ENCODE data around the gene ZNF609. TPM values are rescaled to one million over a fixed set of nuclear protein-coding genes. Genes with fewer than 3 reads are reported as not detected.

ZNF609 gene
- total RNA-seq, 1 experiment from 2014 or later = 9.9 TPM

GRCh38 chr15:64617727-64618126, 157.3 kb downstream of the ZNF609 start:
- H3K79me2 ChIP-seq (ENCODE audit: low read length) = peaks cover 20% of the 10 kb centered on the region
- intact Hi-C loops (cut with micrococcal nuclease) = no loop called here
- no TSS peak for BruUV-seq (replicated peaks)

GRCh38 chr15:64618138-64618537, 157.8 kb downstream of the ZNF609 start:
- H3F3A ChIP-seq (ENCODE audit: low read length, unreplicated experiment) = no peaks in the 10 kb centered on the region
- ATAC-seq (no peak), DNase-seq (no peak)
- H3K27me3 ChIP-seq (ENCODE audit: low read length) = no peaks in the 10 kb centered on the region
- CTCF ChIA-PET = no interaction called here
- H2AFZ ChIP-seq (ENCODE audit: low read length) = no peak overlapping the region
- POLR2A ChIA-PET (ENCODE audit: unreplicated experiment) = no interaction called here
- intact Hi-C loops (cut with micrococcal nuclease) = no loop called here
- peaks cover 6% of the 10 kb centered on the region; the same call in 1 of the 2 replicates for H4K20me1 ChIP-seq (ENCODE audit: low read length)
- no peak overlapping the region for H3K4me2 ChIP-seq (ENCODE audit: low read length)
- no peak overlapping the region for H3K9ac ChIP-seq (ENCODE audit: low read length)
- H3K9me3 ChIP-seq (ENCODE audit: low read length) = no peaks in the 10 kb centered on the region
- 0 out of 2 replicates have a peak, but pooled peaks cover 3% of the 10 kb centered on the region for H3K36me3 ChIP-seq (ENCODE audit: low read depth, low read length)
- no peak overlapping the region for H3K27ac ChIP-seq (ENCODE audit: low read length)
- H3K4me1 ChIP-seq (ENCODE audit: insufficient read depth, low read length) = peaks cover 22% of the 10 kb centered on the region
- H3K4me3 ChIP-seq (ENCODE audit: low read length) = no peak overlapping the region
- TF ChIP-seq EZH2 (IDR thresholded peaks at IDR 0.05; ENCODE audit: low read length, unreplicated experiment) (no peak), CTCF (conservative IDR thresholded peaks at IDR 0.05; ENCODE audit: low read depth, low read length) (no peak), EZH2phosphoT487 (IDR thresholded peaks at IDR 0.05; ENCODE audit: borderline replicate concordance, low read length) (no peak)
- peaks cover 22% of the 10 kb centered on the region for H3K79me2 ChIP-seq (ENCODE audit: low read length)
- BruUV-seq (replicated peaks) = no TSS peak
- no peaks in the 10 kb centered on the region for H3K9me2 ChIP-seq (replicated peaks; ENCODE audit: low read length)

More at GRCh38 chr15:64617727-64618126, 157.3 kb downstream of the ZNF609 start:
- ATAC-seq (no peak), DNase-seq (no peak)
- ChIA-PET POLR2A (ENCODE audit: unreplicated experiment) (no interaction called here), CTCF (interaction anchor here (0.6 kb wide), 1 partner anchor 454 kb away, joined by 4 read pairs; no protein-coding TSS in a partner anchor)
- Histone ChIP-seq H3K4me1 (ENCODE audit: insufficient read depth, low read length) (peaks cover 22% of the 10 kb centered on the region), H3K27me3 (ENCODE audit: low read length) (no peaks in the 10 kb centered on the region), H3K4me3 (ENCODE audit: low read length) (no peak overlapping the region), H3K9ac (ENCODE audit: low read length) (no peak overlapping the region), H3F3A (ENCODE audit: low read length, unreplicated experiment) (no peaks in the 10 kb centered on the region), H3K27ac (ENCODE audit: low read length) (no peak overlapping the region), H3K4me2 (ENCODE audit: low read length) (no peak overlapping the region), H3K36me3 (ENCODE audit: low read depth, low read length) (no peaks in the 10 kb centered on the region), H3K9me3 (ENCODE audit: low read length) (no peaks in the 10 kb centered on the region), H2AFZ (ENCODE audit: low read length) (no peak overlapping the region), H3K9me2 (replicated peaks; ENCODE audit: low read length) (no peaks in the 10 kb centered on the region), H4K20me1 (ENCODE audit: low read length) (peaks cover 6% of the 10 kb centered on the region; the same call in 1 of the 2 replicates)
- TF ChIP-seq EZH2phosphoT487 (IDR thresholded peaks at IDR 0.05; ENCODE audit: borderline replicate concordance, low read length) (no peak), CTCF (conservative IDR thresholded peaks at IDR 0.05; ENCODE audit: low read depth, low read length) (no peak), EZH2 (IDR thresholded peaks at IDR 0.05; ENCODE audit: low read length, unreplicated experiment) (no peak)

GRCh38 chr15:64618540-64618939, 158.2 kb downstream of the ZNF609 start:
- TF ChIP-seq CTCF (conservative IDR thresholded peaks at IDR 0.05; ENCODE audit: low read depth, low read length) (no peak), EZH2phosphoT487 (IDR thresholded peaks at IDR 0.05; ENCODE audit: borderline replicate concordance, low read length) (no peak), EZH2 (IDR thresholded peaks at IDR 0.05; ENCODE audit: low read length, unreplicated experiment) (no peak)
- no peaks in the 10 kb centered on the region for H3K9me2 ChIP-seq (replicated peaks; ENCODE audit: low read length)
- DNase-seq = no peak
- ChIA-PET POLR2A (ENCODE audit: unreplicated experiment) (no interaction called here), CTCF (no interaction called here)
- H3K79me2 ChIP-seq (ENCODE audit: low read length) = peaks cover 22% of the 10 kb centered on the region
- H3F3A ChIP-seq (ENCODE audit: low read length, unreplicated experiment) = no peaks in the 10 kb centered on the region
- H3K9me3 ChIP-seq (ENCODE audit: low read length) = no peaks in the 10 kb centered on the region
- H3K4me1 ChIP-seq (ENCODE audit: insufficient read depth, low read length) = peaks cover 22% of the 10 kb centered on the region
- H3K4me3 ChIP-seq (ENCODE audit: low read length) = no peak overlapping the region
- no peaks in the 10 kb centered on the region for H3K27me3 ChIP-seq (ENCODE audit: low read length)
- intact Hi-C loops (cut with micrococcal nuclease) = no loop called here
- no peak overlapping the region for H2AFZ ChIP-seq (ENCODE audit: low read length)
- no peak overlapping the region for H3K9ac ChIP-seq (ENCODE audit: low read length)
- no peak overlapping the region for H3K27ac ChIP-seq (ENCODE audit: low read length)
- H4K20me1 ChIP-seq (ENCODE audit: low read length) = peaks cover 6% of the 10 kb centered on the region; the same call in 1 of the 2 replicates
- ATAC-seq = no peak
- no TSS peak for BruUV-seq (replicated peaks)
- no peak overlapping the region for H3K4me2 ChIP-seq (ENCODE audit: low read length)
- H3K36me3 ChIP-seq (ENCODE audit: low read depth, low read length) = 0 out of 2 replicates have a peak, but pooled peaks cover 3% of the 10 kb centered on the region
